Hematopoietic multipotent progenitor cell treated with erythropoietin and hydrocortisone succinate and interleukin-3 and kit ligand, for 8 days (in vitro differentiated cells): Measurements from ENCODE around the gene EGFR.

Source experiments
- DNase-seq: peaks from one replicate; pipeline ENCODE4 v3.0.0-alpha.2; 2015

The EGFR gene

DNA sequence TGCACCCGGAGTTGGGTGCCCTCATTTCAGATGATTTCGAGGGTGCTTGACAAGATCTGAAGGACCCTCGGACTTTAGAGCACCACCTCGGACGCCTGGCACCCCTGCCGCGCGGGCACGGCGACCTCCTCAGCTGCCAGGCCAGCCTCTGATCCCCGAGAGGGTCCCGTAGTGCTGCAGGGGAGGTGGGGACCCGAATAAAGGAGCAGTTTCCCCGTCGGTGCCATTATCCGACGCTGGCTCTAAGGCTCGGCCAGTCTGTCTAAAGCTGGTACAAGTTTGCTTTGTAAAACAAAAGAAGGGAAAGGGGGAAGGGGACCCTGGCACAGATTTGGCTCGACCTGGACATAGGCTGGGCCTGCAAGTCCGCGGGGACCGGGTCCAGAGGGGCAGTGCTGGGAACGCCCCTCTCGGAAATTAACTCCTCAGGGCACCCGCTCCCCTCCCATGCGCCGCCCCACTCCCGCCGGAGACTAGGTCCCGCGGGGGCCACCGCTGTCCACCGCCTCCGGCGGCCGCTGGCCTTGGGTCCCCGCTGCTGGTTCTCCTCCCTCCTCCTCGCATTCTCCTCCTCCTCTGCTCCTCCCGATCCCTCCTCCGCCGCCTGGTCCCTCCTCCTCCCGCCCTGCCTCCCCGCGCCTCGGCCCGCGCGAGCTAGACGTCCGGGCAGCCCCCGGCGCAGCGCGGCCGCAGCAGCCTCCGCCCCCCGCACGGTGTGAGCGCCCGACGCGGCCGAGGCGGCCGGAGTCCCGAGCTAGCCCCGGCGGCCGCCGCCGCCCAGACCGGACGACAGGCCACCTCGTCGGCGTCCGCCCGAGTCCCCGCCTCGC is at the start of gene EGFR:
EGFR (plus strand) TSS at position 657 of the 830 bp plus-strand sequence. CDS start 261 bp downstream, outside the sequence.
- DNase-seq: no peak

DNA sequence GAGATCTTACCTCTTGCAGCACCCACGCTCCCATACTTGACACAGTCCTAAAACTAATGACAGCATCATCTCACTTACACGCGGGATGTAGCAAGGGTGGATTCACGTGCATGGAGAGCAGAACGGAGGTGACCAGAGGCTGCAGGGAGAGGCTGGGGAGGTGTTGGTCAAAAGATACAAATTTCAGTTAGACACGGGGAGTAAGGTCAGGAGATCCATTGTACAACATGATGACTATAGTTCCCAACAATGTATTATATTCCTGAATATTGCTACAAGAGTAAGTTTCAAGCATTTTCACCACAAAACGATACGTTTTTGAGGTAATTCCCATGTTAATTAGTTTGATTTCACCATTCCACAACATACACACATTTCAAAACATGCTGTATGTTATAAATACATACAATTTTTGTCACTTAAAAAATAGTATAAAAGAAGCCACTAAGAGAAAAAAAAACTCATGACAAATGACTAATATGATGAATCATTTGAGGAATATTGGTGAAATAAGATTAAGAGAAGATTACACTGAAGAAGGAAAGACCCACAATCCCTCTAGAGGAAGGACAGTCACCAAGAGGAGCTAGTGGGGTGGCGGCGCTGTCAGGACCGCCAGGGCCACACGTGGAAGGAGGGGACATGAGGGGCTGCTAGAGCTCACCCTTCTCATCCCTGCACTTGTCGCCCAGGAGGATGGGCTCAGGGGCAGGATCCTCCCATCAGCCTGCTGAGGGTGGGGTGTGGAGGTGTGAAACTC is 49.4 kb upstream of the EGFR start:
- DNase-seq: no peak

DNA sequence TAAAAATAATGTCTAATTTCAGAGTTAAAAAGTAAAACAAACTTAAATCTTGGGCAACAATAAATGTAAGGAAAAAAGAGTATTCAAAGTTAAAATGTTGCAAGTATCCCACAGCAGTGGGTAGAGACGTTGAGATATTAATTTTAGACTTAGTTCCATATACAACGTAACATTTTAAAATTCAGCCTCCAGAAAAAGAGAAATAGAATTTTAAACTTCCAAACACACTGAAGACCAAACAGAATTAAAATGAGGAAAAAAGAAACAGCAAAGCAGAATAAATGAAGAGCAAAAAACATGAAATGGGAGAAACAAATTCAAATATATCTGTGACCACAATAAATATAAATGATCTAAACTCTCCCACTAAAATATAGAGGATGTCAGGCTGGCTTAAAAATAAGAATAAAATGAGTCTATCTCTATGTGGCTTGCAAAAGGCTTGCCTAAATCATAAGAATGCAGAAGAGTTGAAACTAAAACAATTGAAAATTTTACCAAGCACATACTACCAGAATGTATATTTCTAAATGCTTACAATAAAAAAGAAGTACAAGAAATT is 46.0 kb upstream of the EGFR start:
- no peak for DNase-seq

GRCh38 chr7:54978364-54979116 is 40.3 kb upstream of the EGFR start:
- DNase-seq: no peak

- DNase-seq: no peak
Measured at GRCh38 chr7:54980521-54980920, 38.3 kb upstream of the EGFR start.

DNA sequence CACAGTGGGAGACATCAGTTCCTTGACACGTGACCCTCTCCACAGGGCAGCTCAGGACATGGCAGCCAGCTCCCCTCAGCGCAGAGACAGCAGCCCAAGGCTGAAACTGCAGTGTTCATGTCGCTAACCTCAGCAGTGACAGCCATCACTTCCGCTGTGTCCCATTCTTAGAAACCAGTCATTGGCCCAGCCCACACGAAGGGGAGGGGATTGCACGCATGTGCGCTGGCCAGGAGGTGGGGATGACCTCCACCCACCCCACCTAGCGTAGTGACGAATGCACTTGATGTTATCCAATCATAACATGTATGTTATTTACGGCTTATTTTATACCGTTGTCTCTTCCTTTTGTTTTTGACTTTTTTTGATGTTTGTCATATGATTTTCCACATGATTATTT is 36.9 kb upstream of the EGFR start:
- DNase-seq: no peak

DNA sequence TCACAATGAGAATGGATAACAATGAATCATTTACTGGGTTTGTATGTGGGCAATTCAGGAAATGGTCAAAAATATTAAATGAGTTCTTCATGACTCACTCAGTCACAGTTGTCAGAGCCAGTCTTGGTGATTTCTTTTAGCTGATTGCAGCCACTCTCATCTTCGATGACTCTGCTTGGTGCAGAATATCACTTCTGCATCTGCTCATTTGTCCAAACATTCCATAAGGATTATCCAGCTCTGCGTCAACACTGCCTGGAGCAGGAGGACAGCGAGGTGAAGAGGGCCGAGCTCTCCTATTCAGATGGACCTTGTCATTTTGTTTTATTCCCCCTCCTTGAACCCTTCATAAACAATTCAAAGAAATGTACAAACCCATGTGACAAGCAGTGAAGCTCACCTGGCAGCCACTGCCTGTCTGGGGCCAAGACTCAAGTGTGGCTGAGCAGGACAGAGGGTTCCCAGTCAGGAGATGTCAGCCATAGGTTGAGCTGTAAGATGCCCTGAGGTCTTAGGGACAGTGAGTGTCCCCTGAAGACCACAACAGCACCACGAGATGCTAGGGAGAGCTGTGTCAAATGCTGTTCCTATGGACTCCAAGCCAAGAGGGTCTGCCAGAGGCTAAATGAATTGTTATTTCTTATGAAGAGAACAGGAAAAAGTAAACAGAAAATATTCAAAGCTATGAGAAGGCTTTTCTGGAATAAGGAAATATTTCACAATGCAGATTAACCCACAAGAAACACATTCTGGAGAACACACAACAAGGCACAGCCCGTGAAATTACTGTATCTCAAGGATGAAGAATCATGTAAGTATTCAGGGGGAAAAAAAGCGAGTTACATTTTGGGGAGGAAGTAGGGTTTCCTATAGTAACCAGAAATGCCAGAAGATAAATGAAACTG is 33.1 kb upstream of the EGFR start:
- DNase-seq: no peak

DNA sequence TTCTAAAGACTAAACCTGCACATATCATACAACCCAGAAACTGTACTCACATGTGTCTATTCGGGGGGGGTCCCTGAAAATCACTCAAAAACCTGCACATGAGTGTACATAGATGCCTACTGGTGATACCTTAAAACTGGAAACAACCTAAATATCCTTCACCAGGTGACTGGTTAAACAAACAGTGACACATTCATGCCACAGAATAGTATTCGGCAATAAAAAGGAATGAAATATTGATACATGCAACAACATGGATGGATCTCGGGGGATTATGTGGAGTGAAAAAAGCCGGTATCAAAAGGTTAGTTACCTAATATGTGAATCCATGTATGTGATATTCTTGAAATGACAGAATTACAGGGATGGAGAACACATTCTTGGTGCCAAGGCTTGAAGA is 32.1 kb upstream of the EGFR start:
- no peak for DNase-seq

DNA sequence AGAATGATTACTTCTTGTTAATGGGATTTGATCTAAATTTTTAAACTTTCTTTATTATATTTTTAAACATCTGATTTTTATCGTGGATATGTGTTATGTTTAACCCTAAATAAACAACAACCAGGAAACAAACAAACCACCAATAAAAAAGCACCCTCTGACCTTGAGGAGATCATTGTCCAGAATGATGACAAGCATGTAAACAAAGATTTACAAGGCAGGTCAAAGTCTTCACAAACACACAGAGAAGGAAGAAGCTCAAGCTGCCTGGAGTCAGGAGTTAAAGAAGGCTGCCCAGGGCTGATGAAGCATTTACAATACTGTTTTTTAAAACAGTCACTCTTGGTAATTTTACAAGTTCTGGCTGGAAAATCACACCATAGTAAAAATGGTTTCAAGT is 31.0 kb upstream of the EGFR start:
- no peak for DNase-seq

- no peak for DNase-seq
Measured at GRCh38 chr7:54988516-54988915, 30.3 kb upstream of the EGFR start.

- DNase-seq: no peak
Measured at GRCh38 chr7:54989453-54990225, 29.2 kb upstream of the EGFR start.

GRCh38 chr7:54991341-54991740 is 27.5 kb upstream of the EGFR start:
- DNase-seq: no peak

DNA sequence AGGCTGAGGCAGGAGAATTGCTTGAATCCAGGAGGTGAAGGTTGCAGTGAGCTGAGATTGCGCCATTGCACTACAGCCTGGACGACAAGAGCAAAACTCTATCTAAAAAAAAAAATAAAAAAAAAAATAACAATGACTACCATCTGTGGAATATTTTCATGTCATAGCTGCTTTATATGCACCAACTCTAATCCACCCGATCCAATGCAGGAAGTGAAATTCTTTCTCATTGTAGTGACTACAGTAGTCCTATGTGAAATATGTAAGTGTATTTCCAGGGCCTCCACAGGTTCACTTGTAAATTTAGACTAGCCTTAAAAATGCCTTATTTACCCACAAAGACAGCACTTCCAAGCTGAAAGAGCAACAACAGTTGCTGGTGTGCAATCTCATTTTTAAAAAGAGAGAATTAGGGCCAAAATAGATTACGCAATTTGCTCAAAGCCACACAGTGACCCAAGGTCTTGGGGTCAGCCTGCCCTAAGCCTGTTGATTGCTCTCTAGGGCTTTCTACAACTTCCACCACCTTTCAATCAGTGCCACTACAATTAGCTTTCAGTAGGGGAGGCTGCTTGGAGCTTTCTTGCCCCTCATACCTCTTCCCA is 25.8 kb upstream of the EGFR start:
- no peak for DNase-seq

DNA sequence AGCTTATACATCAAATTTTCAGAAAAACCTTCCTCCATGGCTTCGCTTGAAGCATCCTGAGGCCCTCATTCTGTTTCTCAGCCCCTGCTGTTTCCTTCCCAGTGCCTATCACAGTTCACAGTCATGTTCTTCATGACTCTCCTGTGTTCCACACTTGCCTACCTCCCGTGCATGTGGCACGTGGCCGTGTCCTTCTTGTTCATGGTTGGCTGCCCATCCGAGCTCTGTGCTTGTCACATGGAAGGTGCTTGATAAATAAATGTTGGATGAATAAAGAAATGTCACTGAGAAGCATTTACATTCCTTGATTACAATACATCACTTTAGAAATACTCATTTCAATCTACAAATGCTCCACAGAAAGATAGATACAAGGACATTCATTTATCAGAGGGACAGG is 23.7 kb upstream of the EGFR start:
- no peak for DNase-seq

- no peak for DNase-seq
Measured at GRCh38 chr7:54995610-54996363, 23.0 kb upstream of the EGFR start.

- no peak for DNase-seq
Measured at GRCh38 chr7:54996391-54996790, 22.4 kb upstream of the EGFR start.

DNA sequence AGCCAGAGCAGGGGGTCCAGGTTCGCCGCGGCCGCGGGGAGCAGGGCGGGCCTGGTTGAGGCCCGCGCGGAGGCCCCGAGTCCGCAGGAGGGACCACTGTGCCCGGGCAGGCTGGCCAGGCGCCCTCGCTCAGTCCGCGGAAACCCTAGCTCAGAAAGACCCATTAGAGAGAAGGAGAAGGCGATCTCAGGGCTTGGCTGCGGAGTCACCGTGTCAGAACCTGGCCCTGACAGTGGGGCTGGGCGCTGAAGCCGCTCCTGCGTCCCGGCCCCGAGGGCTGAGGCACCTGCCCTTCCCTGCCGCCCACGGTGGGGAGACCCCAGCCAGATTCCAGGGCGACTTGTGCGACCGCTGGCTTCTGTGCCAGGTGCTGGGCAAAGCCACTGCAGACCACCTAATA is 14.2 kb upstream of the EGFR start:
- DNase-seq: no peak

DNA sequence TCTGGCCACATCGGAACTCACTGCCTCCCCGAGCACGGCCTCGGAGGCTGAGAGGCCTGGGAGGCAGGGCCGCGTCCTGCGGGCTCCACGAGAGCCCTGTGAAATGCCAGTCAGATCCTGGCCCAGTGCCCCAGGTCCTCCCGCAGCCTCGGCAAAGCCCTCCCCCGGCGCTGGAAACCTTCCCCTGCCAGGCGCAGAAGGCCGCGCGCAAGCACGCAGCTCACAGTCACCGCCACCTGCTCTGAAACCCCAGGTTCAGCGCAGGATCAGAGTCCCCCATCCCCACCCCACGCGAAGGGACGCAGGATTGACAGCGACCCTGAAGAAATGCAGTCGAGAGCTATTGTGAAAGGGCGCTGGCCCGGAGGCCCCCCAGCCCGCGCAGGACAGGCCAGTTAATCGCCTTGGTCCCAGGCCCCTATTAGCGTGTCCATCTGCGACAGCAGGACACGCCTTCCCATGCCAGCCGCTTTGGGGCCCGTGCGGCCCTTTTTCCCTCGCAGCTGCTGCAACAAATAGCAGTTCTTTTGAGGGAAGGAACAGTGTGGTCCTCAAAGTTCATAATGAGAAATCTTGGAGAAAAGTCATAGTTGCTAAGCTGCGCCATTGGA is 13.5 kb upstream of the EGFR start:
- no peak for DNase-seq

DNA sequence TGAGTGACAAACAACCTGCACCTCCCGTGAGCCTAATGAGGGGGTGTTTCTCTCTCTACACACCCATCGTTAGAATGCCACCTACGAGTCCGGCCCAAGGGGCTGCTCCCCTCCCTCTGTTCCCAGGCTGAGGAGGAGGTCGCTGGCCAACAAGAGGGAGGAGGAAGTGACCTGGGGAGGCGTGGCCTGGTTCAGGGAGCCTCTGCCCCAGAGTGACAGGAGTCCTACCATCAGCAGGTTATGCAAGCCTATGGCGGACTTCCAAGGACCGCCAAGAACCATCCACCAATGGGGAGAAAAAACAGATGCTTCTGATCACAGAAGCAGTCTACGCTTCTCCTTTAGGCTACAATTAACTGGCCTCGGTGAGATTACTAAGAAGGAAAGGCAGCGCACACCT is 12.3 kb upstream of the EGFR start:
- DNase-seq: no peak

DNA sequence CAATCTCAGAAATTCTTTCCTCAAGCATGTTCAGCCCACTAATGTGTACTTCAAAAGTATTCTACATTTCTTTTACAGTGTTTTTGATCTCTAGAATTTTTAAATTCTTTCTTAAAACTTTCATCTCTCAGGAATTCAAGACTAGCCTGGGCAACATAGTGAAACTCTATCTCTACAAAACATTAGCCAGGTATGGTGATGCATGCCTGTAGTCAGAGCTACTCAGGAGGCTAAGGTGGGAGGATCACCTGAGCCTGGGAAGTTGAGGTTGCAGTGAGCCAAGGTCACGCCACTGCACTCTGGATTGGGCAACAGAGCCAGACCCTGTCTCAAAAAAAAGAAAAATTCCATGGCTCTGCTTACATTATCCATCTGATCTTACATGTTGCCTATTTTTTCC is 5.0 kb upstream of the EGFR start:
- no peak for DNase-seq
